OCI-LY1 (cell line): ENCODE results near the gene RCAN3.

Source experiments
- EZH2 ChIP-seq: fragments of 200-600 bp; sonication (generic), shearing (Covaris generic); IDR thresholded peaks from 2 replicates; pipeline ENCODE4 v1.8.0; 2017; ENCODE audit warnings: borderline replicate concordance, mixed run types, mild to moderate bottlenecking, antibody characterized with exemption, low read length, moderate library complexity, mixed read lengths
- TF ChIP-seq, protein P1 (sequence below): fragments of 200-600 bp; sonication (generic), shearing (Covaris generic); IDR thresholded peaks from 2 replicates; pipeline ENCODE4 v1.5.1; 2017; ENCODE audit warnings: mild to moderate bottlenecking, antibody characterized with exemption, low read length, moderate library complexity, mixed read lengths

DNA sequence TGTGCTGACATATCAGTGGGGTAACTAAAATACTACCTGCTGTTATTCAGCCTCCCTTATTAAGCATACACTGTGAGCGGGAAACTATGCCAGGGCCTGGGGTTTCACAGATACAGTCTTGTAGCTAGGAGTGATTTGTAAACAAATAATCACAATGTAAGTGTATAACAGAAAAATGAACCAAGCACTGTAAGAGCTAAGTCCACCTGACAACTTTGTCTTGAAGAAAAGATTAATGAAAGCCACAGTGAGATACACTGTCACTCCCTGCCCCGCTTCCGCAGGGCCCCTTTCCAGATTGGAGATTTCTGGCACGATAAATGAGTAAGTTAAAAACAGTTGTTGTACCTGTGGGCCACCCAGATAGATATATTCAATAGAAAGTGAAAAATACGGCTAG is 4.8 kb downstream of the RCAN3 start:
- TF ChIP-seq, protein P1, sequence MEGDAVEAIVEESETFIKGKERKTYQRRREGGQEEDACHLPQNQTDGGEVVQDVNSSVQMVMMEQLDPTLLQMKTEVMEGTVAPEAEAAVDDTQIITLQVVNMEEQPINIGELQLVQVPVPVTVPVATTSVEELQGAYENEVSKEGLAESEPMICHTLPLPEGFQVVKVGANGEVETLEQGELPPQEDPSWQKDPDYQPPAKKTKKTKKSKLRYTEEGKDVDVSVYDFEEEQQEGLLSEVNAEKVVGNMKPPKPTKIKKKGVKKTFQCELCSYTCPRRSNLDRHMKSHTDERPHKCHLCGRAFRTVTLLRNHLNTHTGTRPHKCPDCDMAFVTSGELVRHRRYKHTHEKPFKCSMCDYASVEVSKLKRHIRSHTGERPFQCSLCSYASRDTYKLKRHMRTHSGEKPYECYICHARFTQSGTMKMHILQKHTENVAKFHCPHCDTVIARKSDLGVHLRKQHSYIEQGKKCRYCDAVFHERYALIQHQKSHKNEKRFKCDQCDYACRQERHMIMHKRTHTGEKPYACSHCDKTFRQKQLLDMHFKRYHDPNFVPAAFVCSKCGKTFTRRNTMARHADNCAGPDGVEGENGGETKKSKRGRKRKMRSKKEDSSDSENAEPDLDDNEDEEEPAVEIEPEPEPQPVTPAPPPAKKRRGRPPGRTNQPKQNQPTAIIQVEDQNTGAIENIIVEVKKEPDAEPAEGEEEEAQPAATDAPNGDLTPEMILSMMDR, result no peak
- TF ChIP-seq EZH2, result no peak
